ENCODE results near the gene ACYP2. TPM values are rescaled to one million over a fixed set of nuclear protein-coding genes. Genes with fewer than 3 reads are reported as not detected.
"Not testable (repeated sequence)": the region's sequence is repeated elsewhere in the genome, so short reads cannot be mapped to it uniquely, and the experiment has no call there.

Gene ACYP2
- total RNA-seq, 3 donors from 2014 or later: 4.3 to 5.1 (median 5.1) TPM

DNA sequence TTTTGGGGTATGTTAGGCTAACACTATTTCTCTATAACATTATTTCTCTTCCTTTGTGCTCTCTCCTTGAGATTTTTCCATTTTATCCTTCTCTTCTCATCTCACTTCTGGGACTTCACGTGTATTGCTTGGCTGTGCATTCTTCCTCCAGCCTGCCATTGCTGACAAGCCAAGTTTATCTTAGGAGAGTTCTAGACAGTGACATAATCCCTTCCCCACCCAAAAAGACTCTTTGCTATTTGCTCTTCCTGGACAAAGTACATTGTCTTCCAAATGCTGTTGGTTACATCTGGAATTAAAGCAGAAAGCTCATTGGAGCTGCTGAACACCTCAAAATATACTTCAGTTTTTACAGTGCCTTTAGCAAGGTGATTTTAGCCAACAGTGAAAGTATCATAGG lies 131.7 kb downstream of the ACYP2 start:
- Mint-ChIP-seq H3K4me3 (no peak overlapping the region), H3K27me3 (ENCODE audit: low read depth) (no peaks in the 10 kb centered on the region), H3K36me3 (ENCODE audit: insufficient read depth) (peaks cover 8% of the 10 kb centered on the region), H3K4me1 (ENCODE audit: low read depth) (no peaks in the 10 kb centered on the region), H3K9me3 (peaks cover 3% of the 10 kb centered on the region)
- no peak for DNase-seq
- ATAC-seq: no peak

DNA sequence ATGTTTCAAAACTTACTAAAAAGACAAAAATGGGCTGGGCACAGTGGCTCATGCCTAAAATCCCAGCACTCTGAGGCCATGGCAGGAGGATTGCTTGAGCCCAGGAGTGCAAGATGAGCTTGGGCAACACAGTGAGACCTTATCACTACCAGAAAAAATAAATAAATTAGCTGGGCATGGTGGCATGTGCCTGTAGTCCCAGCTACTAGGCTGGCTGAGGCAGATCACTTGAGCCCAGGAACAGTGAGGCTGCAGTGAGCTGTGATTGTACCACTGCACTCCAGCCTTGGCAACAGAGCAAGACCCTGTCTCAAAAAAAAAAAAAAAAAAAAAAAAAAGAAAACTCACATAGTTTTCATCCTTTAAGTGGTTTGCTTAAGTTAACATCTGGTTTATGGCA lies 134.2 kb downstream of the ACYP2 start:
- DNase-seq (no peak), ATAC-seq (no peak)
- no peaks in the 10 kb centered on the region for H3K4me1 Mint-ChIP-seq (ENCODE audit: low read depth)
- H3K36me3 Mint-ChIP-seq (ENCODE audit: insufficient read depth): peaks cover 23% of the 10 kb centered on the region
- H3K27me3 Mint-ChIP-seq (ENCODE audit: low read depth): no peaks in the 10 kb centered on the region
- peaks cover 3% of the 10 kb centered on the region for H3K9me3 Mint-ChIP-seq
- H3K4me3 Mint-ChIP-seq: no peak overlapping the region

DNA sequence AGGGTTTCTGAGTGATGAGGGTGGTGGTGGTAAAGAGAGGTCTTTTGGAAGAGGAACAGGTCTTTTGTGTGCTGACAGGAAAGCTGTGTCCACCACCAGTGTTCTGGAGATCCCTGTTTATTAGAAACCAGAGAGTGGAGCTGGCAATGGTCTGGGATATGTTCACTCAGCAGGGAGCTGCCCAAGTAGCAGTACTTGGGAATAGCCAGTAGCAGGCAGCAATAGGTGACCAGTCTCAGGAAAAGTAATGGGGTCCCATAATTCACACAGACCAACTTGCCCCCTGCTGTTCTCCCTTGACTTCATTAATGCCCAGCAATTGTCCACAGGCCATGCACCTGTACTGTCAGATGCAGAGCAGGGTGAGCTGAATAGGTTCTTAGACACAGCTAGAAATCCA lies 138.8 kb downstream of the ACYP2 start:
- H3K9me3 Mint-ChIP-seq: no peaks in the 10 kb centered on the region
- DNase-seq (no peak), ATAC-seq (no peak)
- peaks cover 26% of the 10 kb centered on the region for H3K36me3 Mint-ChIP-seq (ENCODE audit: insufficient read depth)
- no peaks in the 10 kb centered on the region for H3K4me1 Mint-ChIP-seq (ENCODE audit: low read depth)
- H3K4me3 Mint-ChIP-seq: no peak overlapping the region
- H3K27me3 Mint-ChIP-seq (ENCODE audit: low read depth): no peaks in the 10 kb centered on the region

DNA sequence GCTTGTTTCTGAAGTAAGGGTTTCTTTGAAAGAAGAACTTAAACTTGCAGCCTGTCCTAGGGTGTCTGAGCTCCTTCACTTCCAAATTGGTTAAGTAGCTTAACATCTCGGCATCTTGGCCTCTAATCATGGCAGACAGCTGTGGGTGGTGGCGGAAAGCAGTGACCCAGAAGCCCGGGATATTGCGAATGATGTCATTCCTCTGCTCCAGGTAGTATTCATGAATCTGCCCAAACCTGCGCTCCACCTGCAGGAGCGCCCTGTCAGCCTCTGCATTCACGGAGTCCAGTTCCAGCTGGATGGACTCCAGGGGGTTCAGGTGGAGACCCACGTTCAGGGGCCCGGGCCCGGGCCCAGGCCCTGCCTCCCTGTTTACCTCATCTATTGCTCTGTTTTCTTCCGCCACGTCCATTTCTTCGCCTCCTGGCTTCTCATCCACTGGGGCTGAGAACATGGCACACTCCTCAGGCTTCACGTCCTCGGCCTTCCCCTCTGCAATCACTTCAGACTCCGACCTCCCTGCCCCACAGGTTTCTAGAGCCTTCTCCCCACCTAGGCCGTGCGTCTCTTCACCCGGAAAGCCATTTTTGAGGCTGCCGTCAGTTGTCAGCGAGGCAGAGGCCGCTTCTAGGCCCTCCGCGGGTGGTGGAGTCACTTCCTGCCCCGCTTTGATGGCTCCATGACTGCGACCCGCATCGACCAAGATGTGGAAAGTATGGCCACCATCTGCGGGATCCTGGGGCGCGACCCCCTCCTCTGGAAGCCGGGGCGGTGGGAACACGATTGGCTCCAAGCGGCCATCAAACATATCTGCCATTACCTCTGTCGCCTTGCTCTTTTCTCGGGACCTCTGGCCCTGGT lies 140.0 kb downstream of the ACYP2 start:
- no peaks in the 10 kb centered on the region for H3K27me3 Mint-ChIP-seq (ENCODE audit: low read depth)
- DNase-seq: no peak
- H3K36me3 Mint-ChIP-seq (ENCODE audit: insufficient read depth): peaks cover 26% of the 10 kb centered on the region
- H3K9me3 Mint-ChIP-seq: no peaks in the 10 kb centered on the region
- no peaks in the 10 kb centered on the region for H3K4me1 Mint-ChIP-seq (ENCODE audit: low read depth)
- H3K4me3 Mint-ChIP-seq: no peak overlapping the region
- no peak for ATAC-seq

DNA sequence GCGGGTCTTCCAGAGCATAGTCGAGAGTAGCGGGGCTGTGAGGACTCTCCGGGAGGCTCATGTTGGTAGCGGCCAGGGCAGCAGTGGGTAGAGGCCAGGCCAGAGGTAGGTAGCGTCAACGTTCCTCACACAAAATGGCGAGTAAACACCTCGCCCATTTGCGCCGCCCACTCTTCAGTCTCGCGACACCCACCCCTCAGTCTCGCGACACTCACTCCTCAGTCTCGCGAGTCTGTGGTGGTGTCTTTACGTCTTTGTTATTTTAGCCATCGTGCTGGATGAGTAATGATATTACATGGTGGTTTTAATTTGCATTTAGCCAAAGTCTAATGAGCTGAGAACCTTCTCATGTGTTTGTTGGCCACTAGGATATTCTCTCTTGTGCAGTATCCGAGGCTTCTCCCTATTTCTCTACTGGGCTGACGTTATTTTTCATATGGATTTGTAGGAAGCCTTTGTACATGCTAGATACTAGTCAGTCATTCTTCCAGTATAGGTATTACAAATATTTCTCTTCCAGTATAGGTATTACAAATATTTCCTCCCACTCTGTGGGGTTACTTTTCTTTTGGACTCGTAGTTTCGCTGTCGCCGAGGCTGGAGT lies 140.8 kb downstream of the ACYP2 start, which contains the start of gene TSPYL6:
Gene TSPYL6, minus strand, starts transcription at position 139 of the 604 bp plus-strand sequence. Its CDS starts 78 bp downstream, at position 61.
- Mint-ChIP-seq H3K9me3 (no peaks in the 10 kb centered on the region), H3K36me3 (ENCODE audit: insufficient read depth) (peaks cover 26% of the 10 kb centered on the region), H3K4me3 (no peak within 1 kb of the TSS), H3K27me3 (ENCODE audit: low read depth) (no peaks in the 10 kb centered on the region), H3K4me1 (ENCODE audit: low read depth) (no peaks in the 10 kb centered on the region)
- ATAC-seq: no peak
- DNase-seq: no peak

DNA sequence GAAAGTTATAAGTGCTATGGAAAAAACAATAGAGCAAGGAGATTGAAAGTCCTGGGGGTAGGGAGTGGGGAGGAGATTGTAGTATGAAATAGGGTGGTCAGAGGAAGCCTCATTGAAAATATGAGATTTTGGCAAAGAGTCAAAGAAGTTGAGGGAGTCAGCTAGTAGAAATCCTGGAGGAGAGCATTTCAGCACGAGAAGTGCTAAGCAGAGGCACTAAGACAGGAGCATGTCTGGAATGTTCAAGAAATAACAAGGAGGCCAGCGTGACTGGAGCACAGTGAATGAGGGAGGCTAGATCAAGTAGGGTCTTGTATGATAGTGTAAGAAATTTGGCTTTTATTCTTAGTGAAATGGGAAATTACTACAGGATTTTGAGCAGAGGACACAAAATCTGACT lies 142.8 kb downstream of the ACYP2 start:
- no peak for ATAC-seq
- Mint-ChIP-seq H3K4me1 (ENCODE audit: low read depth) (no peaks in the 10 kb centered on the region), H3K27me3 (ENCODE audit: low read depth) (no peaks in the 10 kb centered on the region), H3K4me3 (no peak overlapping the region), H3K36me3 (ENCODE audit: insufficient read depth) (peaks cover 20% of the 10 kb centered on the region), H3K9me3 (no peaks in the 10 kb centered on the region)
- no peak for DNase-seq

DNA sequence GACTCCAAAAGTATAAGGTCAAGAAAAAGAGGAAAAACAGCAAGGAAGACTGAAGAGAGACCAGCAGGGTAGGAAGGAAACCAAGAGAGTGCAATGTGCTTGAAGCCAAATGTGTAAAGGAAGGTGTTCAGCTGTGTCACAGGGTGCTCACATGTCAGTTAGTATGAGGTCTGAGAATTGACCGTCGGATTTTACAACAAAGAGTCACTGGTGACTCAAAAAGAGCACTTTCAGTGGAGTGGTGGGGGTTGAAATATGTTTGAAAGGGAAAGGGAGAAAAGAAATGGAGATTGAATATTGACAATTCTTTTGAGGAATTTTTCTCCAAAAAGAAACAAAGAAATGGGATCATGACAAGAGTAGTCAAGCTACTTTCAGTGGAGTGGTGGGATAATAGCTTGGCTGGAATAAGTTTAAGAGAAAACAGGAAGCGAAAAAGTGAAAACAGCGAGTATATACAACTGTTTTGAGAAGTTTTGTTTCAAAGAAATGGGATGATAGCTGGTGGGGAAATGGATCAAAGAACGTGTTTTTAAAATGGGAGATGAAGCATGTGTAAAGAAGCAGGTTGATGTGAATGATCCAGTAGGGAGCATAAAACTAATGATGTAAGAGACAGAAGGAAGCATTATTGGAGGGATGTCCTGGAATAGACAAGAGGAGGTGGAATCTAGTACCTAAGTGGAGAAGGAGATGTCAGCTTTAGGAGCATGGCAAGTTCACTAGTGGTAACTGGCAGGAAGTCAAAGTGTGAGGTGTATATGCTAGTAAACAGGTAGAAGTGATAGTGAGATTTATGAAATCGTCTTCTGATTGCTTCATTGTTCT lies 144.2 kb downstream of the ACYP2 start:
- ATAC-seq: no peak
- no peaks in the 10 kb centered on the region for H3K27me3 Mint-ChIP-seq (ENCODE audit: low read depth)

DNA sequence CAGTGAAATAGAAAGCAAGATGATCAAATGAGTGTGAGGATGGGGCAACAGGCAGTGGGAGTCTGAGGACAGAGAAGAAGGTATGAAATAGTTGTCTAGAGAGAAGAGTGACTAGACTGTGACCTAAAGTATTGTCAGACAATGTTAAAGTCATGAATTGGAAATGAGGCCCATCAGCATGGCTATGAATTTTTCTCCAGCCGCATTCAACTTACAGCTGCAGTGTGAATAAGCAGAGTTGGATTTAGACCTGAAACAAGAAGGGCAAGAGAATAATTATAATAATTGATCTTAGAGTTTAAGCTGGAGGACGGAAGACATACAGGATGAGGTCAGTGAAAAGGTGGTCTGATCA lies 144.8 kb downstream of the ACYP2 start:
- peaks cover 20% of the 10 kb centered on the region for H3K36me3 Mint-ChIP-seq (ENCODE audit: insufficient read depth)
- no peak for ATAC-seq
- no peak for DNase-seq
- H3K9me3 Mint-ChIP-seq: peaks cover 10% of the 10 kb centered on the region
- no peaks in the 10 kb centered on the region for H3K27me3 Mint-ChIP-seq (ENCODE audit: low read depth)
- H3K4me3 Mint-ChIP-seq: no peak overlapping the region
- no peaks in the 10 kb centered on the region for H3K4me1 Mint-ChIP-seq (ENCODE audit: low read depth)

More for the DNA sequence above, 144.2 kb downstream of the ACYP2 start:
- Mint-ChIP-seq H3K4me3 (no peak overlapping the region), H3K4me1 (ENCODE audit: low read depth) (no peaks in the 10 kb centered on the region), H3K9me3 (peaks cover 6% of the 10 kb centered on the region), H3K36me3 (ENCODE audit: insufficient read depth) (peaks cover 16% of the 10 kb centered on the region)
- DNase-seq: no peak

DNA sequence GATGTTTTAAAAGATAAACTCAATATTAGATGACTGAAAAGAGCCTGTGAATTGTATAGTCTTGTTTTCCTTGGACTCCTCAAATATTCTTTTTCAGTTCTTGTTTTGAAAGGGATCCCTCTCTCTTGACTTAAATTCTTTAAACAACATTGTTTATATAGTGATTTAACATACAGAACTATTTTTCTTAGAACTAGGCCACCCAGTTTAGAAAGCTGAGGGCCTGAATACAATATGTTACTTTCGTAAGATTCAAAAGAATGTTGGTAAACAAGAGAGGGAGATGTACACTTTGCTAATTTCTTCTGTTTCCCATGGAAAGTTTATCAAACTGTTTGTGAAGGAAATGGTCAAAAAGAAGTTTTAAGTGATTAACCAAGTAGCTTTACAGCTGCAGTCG lies 146.1 kb downstream of the ACYP2 start:
- ATAC-seq: no peak
- Mint-ChIP-seq H3K27me3 (ENCODE audit: low read depth) (no peaks in the 10 kb centered on the region), H3K4me1 (ENCODE audit: low read depth) (no peaks in the 10 kb centered on the region), H3K4me3 (no peak overlapping the region), H3K36me3 (ENCODE audit: insufficient read depth) (peaks cover 14% of the 10 kb centered on the region), H3K9me3 (peaks cover 10% of the 10 kb centered on the region)
- DNase-seq: no peak

DNA sequence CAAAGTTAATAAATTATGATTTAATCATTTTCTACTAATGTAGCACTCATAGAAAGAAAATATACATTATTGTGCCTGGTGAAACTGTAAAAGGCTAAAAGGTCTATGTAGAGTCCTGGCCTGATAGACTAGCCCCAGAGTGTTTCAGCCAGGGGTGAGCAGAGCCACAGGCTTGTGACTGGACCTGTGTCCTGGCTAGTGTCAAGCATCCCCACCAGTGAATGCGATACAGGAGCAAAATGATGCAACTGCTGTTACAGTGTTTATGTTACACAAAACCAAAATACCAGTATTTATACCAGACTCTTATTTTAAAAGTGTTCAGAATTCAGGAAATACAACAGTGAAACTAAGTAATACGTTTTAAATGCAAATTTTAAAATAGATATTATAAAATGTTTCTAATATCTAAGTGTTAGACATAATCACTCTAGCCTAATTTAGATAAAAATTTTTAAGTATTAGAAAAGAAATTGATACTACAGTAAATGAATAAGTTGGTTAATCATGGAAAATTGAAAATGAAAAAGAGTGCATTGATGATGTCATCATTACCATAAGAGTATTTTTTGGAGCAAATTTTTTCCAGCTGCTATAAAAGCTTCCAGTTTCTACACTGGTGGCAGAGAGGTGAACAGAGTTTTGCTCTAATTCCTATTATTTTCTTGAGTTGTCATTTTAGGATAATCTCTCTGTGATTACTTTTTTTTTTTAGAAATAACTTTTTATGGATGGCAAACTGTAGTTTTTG lies 146.8 kb downstream of the ACYP2 start:
- DNase-seq: no peak
- H3K36me3 Mint-ChIP-seq (ENCODE audit: insufficient read depth): peaks cover 15% of the 10 kb centered on the region
- H3K4me3 Mint-ChIP-seq: no peak overlapping the region
- no peak for ATAC-seq
- H3K4me1 Mint-ChIP-seq (ENCODE audit: low read depth): no peaks in the 10 kb centered on the region
- peaks cover 10% of the 10 kb centered on the region for H3K9me3 Mint-ChIP-seq
- H3K27me3 Mint-ChIP-seq (ENCODE audit: low read depth): no peaks in the 10 kb centered on the region

DNA sequence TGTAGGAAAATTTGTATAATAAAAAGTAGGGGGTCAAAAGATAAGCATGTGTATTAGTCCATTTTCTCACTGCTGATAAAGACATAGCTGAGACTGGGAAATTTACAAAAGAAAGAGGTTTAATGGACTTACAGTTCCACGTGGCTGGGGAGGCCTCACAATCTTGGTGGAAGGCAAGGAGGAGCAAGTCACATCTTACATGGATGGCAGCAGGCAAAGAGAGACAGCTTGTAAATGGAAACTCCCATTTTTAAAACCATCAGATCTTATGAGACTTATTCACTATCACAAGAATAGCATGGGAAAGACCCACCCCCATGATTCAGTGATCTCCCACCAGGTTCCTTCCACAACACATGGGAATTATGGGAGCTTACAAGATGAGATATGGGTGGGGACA lies 149.7 kb downstream of the ACYP2 start:
- not testable (repeated sequence) for H3K4me3 Mint-ChIP-seq; DNase-seq; H3K4me1 Mint-ChIP-seq (ENCODE audit: low read depth); H3K9me3 Mint-ChIP-seq; ATAC-seq; H3K27me3 Mint-ChIP-seq (ENCODE audit: low read depth)
- H3K36me3 Mint-ChIP-seq (ENCODE audit: insufficient read depth): peaks cover 15% of the 10 kb centered on the region

DNA sequence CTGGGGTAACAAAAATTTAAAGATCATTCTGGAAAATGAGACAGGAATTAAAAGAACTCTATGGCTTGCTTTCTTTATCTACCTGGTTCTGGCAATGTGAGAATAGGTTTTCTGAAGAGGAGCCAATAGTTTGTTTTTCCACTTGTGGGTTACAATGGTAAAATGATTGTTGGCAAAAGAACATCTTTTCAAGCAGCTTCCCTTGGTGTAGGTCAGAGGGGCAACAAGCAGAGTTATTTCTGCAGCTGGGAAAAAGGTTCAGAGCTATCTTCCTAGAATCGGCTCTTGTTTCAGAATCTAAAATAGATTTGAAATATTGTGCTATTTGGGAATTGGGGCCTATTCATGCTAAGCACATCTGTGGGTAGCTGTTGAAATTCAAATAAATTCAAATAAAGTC lies 152.2 kb downstream of the ACYP2 start:
- H3K4me3 Mint-ChIP-seq: no peak overlapping the region
- peaks cover 9% of the 10 kb centered on the region for H3K4me1 Mint-ChIP-seq (ENCODE audit: low read depth)
- ATAC-seq (no peak), DNase-seq (no peak)
- peaks cover 10% of the 10 kb centered on the region for H3K9me3 Mint-ChIP-seq
- H3K36me3 Mint-ChIP-seq (ENCODE audit: insufficient read depth): peaks cover 18% of the 10 kb centered on the region
- no peaks in the 10 kb centered on the region for H3K27me3 Mint-ChIP-seq (ENCODE audit: low read depth)

DNA sequence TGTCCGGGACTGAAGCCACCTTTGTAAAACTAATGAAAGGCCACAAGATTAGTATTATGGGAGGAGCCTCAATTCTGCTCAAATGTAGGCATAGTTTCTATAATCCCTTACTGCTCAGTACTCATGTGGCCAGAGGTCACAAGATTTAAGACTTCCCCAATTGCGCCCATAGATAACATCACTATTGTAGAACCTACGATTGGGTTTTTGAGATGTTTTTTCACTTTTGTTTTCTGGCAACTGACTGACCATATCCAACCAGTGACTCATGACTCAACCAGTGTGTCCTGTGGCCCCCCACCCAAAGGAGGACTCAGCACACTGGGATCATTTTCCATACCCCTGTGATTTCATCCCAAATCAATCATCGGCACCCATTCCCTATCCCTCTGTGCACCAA lies 155.8 kb downstream of the ACYP2 start:
- no peaks in the 10 kb centered on the region for H3K27me3 Mint-ChIP-seq (ENCODE audit: low read depth)
- H3K36me3 Mint-ChIP-seq (ENCODE audit: insufficient read depth): peaks cover 12% of the 10 kb centered on the region
- H3K4me1 Mint-ChIP-seq (ENCODE audit: low read depth): peaks cover 11% of the 10 kb centered on the region
- ATAC-seq (no peak), DNase-seq (no peak)
- H3K9me3 Mint-ChIP-seq: no peaks in the 10 kb centered on the region
- no peak overlapping the region for H3K4me3 Mint-ChIP-seq

All from activated T-cell treated with anti-CD3 and anti-CD28 coated beads, Interleukin-2, amount 50 U/mL, for 4 hours (primary cell).